Measurements from ENCODE around the gene AK9.

DNA sequence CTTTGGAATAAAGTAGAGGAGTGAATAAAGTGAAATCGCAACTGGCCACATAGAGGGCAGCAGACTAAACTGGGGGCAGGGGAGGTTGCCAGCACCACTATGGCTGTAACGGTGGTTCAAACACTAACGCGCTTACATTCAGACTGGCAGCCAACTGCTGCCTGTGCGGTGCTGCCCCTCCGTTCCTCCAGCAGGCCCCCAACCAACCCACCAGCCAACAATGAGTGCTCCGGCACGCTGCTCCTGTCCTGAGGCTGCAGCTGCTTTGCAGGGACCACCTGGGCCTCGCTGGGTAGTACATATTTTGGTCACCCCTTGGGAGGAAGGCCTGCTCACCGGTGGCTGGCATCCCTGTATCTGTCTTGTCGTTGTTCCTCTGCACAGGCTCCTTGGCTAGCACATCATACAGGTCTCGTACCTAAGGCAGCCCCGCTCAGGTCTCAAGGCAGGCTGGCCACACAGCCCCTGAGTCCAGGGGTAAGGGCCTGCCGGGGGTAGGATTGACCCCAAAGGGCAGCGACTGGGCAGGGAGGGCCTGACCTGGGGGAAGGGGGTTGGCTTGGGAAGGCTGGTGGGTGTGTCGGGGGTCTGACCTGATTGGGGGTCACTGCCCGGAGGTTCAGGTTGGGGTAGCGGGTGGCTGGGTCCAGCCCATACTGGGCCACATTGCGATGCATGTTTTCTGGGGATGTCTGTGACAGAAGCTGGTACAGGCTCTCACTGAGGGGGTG lies 241.8 kb downstream of the AK9 start:
- TF ChIP-seq TAF1 (IDR thresholded peaks at IDR 0.05; ENCODE audit: borderline replicate concordance, insufficient read depth, low read length) (no peak), FOXP2 (optimal IDR thresholded peaks at IDR 0.05; ENCODE audit: borderline replicate concordance, extremely low read depth, extremely low read length, insufficient read depth) (no peak), SIN3A (IDR thresholded peaks at IDR 0.05; ENCODE audit: borderline replicate concordance, insufficient read depth, low read length) (no peak)
